ENCODE data around the gene PARM1.

The PARM1 gene

DNA sequence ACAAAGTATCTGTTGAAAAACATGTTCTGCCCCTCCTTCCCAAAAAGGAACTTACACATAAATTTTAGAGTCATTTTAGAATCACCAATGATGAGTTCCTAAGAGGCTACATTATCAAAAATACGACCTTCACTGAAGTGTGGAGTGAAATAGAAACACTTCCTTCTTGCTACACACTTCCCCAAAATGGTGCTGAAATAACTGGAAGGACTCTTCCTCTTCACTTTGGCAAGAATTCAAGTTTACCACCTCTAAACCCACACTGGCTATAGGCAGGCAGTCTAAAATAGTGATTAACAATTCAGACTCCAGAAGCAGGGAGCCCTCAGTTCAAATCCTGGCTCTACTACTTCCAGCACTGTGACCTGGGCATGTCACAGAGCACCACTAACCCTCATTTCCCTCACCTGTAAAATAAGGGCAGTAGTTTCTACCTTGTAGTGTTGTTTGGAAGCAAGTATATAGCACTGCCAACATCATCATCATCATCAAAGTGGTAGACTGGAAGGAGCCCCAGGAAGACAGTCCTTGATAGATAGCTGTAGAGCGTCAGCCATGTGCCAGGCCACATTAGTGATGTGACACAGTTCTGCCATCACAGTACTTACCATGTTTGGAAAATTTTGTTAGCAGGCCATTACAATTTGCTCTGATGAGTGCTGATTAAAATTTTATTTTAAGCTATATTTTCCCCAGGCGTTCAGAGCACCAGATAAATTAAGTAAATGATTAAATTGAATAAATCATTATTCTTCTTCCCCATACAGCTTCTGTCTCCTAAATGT is 103.3 kb downstream of the PARM1 start:
- DNase-seq: no peak

DNA sequence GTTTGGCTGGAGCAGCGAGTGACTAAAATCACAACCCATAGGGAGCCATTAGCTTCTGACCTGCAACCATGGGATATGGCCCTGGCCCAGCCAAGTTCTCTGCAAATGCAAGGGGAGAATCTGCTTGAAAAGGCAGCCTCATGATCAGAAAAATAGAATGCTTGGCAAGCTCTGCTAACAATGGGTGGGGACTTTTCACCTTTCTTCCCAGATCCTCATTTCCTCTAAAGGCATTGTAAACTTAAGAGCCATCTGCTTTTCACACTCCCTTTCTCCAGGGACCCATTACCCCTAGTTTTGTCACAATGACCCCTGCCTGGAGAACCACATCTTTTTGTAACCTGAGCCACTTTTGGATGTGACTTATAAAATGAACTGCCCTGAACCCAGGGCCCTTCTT is 104.3 kb downstream of the PARM1 start:
- DNase-seq: no peak

DNA sequence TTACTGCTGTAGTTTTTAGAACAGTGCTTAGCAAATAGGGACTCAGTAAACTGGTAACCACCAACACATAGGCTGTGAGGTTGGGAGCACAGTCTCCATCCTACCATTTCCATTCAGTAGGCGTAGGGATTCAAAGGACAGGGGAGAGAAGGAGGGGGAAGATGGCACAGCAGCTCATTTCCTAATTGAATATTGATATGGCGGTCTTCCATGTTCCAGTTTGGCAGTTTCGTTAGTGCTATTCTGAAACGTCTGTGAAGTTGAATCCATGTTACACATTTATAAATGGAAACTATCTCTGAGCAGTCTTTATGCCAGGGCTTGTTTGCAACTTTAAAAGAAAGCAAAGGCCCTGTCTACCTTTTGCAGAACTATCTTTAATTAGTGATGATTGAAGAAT is 105.5 kb downstream of the PARM1 start:
- no peak for DNase-seq

DNA sequence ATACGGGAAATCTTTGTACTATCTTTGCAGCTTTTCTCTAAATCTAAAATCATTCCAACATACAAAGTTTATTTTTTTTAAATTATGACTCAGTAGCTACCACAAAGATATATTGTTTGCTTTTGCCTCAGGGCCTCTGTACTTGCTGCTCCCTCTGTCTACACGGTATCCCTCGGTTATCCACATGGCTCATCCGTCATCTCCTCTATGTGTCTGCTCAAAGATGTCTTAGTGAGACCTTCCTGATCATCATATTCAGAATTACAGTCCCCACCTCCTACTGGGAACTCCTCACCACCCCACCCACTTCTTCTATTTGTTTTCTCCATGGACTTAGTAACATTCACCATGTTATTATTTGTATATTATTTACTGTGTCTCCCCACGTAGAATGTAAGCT is 107.8 kb downstream of the PARM1 start:
- no peak for DNase-seq

DNA sequence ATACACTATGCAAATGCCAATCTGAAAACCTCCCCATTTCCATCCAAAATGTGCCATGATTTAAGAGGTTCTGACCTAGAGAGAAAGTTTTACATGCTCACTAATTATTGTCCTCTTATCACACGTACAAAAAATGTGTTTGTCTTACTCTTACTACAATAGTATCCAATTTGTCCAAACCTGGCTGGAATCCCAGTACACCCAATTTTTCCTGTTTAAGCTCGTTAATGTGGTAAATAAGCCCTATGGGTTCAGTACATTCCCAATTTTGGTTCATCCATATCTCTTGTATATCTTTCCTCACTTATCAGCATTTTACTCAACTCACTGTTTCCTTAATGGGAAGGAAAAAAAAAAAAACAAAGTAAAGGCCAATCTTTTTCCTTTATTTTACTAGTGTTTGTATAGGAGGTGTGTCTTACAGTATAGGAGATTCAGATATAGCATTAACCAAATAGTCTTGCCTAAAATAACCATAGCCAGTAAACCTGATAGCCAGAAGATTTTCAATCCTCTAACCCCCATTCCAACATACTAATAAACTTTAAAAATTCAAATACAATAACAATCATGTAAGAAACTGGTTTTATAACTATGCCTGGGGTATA is 109.8 kb downstream of the PARM1 start:
- no peak for DNase-seq

DNA sequence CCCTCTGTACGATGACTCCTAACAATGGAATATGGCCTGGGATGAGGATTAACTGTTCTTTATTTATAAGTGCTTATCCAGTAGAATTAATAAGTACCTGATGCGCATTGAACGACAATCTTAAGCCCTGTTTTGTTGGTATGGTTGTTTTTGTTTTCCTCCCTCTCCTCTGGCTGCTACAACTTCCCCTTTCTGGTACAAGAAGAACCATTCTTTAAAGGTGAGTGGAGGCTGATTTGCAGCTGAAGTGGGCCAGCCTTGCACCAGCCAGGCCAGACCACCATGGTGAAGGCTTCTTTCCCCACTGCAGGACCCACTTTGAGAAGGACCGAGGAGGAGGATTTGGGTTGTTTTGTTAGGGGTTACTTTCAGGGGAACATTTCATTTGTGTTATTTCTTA is 113.3 kb downstream of the PARM1 start:
- no peak for DNase-seq

DNA sequence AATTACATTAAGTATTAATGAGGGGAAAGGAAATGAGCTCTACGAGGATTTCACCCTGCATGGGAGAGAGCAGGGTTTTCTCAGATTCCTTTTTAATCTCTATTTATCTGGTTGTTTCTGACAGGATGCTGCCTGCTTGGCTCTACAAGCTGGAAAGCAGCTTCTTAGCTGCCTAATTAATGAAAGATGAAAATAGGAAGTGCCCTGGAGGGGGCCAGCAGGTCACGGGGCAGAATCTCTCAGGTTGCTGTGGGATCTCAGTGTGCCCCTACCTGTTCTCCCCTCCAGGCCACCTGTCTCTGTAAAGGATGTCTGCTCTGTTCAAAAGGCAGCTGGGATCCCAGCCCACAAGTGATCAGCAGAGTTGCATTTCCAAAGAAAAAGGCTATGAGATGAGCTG is 113.7 kb downstream of the PARM1 start:
- no peak for DNase-seq

DNA sequence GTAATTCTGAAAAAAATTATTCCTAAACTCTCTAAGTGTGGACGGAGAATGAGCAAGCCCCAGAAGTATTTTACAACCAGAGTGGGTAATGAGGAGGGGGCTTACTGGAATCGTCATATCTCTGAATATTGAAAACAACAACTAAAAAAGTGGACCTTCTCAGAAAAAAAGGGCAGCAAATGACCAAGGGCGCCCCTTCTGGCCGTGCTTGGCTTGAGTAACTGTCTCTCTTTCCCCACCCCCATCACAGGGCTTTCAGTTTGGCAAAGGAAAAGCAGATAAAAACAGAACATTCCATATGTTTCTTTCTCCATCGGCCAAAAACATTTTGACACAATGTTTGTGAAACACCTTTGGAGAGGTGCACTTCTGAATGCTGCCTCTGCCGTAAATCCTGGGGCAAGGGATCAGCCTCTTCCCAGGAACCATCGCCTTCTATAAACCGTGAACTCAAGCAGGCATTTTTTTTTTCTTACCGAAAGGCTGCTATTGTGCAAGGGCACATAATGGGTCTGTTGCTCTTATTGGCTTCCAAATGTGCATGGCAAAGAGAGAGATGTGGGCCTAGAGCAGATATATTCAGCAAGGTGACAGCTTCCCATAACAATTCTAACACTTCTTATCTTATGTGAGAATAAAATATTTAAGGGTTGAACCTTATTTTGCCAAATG is 115.4 kb downstream of the PARM1 start:
- no peak for DNase-seq

DNA sequence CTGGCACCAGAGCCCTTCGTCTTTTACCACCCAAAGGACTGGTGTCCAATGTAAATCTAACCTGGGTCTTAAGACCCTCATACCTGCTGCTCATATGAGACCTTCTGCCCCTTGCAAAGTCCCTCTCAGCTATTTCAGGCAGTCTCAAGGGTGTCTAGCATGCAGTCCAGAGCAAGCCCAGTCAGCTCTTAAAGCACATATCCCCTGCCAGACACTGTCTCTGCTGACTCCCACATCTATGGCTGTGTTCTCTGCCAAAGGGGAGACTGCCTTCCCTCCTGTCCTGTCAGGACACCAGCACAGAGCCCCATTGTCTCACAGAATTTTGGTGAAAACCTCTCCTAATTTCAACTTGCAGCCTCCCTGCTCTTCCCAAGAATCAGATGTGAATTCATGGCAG is 118.5 kb downstream of the PARM1 start:
- no peak for DNase-seq

DNA sequence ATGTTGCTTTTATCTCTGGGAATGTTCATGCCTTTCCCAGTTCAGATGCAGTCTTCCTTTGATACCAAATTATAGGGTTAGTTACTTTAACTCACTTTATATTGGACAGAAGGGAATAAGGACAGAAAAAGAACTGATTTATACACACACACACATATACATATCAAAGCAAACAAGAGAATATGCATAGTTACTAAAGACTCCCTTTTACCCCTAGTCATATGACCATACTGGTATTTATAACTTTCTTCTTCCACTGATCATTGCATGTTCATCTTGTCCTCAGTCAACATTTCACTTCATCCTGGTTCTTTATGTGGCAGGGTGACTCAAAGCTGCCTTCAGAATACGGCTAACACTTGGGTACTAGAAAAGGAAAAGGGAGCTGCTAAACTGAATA is 120.4 kb downstream of the PARM1 start:
- DNase-seq: no peak

DNA sequence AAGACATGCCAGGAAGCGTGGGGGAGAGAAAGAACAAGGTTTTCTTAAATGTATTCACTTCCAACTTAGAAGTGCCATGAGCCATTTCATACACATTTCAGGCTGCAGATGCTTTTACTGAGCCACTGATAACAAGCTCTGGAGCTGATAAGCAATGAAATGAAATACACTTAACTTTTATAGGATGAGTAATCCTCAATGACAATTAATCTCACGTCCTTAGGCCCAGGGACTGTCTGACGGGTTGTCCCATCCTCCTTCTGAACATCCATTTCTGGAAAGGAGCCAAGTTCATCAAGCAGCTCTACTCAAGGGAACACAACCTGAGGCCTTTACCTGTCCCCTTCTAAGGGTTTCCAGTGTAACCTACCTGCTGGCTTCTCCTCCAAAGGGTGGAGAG is 121.2 kb downstream of the PARM1 start:
- no peak for DNase-seq

DNA sequence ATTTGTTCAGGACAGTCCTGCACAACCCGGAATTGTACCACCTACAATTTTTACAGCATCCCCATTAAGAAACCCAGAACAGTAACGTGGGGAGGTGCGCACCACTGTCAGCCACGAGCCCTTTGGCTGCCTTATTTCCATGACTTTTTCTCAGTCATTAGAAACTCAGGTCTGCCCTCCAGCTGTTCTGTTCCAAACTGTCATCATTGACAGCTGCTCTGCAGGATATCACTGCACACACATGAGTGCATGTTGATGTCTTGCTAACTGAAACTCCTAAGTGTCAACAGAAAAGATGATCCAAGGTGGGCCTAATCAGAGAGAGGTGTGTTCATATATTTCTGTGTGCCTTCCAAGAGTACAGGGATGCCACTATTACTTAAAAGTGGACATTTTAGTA is 123.4 kb downstream of the PARM1 start:
- DNase-seq: no peak

DNA sequence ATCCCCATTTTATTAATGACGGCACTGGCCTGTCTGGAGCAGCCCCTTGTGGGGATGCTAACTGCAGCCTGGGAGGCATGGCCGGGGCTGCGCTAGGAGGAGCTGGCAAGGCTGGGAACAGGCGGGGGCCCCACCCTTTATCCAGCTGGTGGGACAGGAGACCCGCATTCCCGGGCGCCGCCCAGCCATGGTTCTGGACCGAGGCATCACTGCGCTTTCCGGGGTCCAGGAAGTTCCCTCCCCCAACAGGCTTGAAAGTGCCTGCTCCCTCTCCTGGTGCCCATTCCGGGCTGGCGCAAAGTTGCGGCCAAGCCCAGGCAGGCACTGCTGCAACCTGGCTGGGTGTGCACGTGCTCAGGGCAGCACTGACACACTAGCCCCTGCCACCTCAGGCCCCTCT is 124.5 kb downstream of the PARM1 start:
- no peak for DNase-seq

DNA sequence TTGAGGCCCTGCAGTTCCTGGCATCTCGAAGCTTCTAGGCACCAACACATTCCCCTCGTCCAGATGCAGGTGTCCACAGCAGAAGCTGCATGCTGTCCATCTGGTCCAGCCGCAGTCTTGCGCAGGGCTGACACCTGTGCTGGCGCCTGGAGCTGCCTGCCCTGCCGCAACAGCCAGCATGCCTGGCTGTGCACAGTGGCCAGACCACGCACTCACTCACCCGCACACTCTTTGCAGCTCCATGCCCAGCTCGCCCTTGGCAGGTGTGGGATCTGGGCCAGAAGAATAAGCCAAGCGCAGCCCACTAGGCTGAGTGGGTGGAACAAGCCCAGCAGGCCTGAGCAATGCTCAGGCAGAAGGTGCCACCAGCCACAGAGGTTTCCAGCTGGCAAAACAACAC is 125.6 kb downstream of the PARM1 start:
- DNase-seq: no peak

DNA sequence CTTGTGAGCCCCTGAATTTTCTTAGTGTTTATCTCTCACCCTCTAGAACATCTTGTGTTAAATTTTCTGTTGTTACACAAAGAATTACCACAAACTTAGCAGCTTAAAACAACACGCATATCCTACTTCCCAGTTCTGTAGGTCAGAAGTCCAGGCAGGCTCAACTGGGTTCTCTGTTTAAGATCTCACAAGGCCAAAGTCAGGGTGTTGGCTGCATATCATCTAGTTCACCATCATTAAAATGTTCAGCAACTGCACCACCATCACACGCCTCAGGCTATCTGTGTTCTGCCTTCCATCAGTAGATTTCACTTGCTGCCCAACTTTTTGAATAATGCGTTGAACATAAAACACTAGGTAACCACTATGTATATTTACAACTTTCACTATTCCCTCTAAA is 130.5 kb downstream of the PARM1 start:
- no peak for DNase-seq

DNA sequence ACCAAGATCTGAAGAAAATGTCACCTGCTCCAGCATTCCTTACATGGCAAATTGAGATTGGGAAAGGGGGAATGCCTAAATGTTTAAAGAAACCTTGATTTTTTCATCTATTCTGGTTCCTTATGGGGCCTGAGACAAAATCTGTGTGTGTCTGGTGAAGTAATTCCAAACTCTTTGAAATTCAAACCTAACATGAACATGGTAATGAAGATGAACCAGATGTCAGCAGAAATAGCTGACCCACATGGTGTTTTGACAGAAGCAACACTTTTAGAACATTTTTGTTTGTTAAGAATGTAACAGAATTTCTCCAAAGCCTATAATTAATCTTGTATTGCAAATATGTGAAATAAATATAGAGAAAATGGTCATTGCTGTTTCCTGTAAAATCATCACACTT is 133.0 kb downstream of the PARM1 start:
- no peak for DNase-seq

DNA sequence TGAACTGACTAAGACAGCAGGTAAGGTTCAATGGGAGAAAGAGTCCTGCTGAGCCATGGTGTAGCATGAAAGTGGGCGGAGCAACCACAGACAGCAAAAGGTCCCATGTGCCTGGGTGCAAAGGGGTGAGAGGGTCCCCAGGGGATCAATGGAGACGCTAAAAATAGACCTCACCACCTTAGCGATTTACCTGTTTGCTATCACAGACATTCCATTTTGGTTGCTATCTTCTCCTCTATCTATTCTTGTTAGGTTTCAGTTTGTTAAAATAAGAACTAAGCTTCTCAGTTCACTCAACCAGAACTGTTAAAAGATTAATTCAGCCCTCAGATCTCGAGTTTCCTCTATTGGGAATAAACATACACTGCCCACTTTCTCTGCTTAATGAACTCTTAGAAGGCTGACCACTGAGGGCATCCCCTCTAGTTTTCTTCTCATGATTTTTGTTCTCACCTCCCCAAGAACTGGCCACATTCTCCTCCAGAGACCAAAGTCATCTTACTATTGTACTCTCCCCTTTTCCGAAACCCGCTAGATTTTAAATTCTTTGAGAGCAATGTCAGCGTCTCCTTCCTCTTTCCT is 136.7 kb downstream of the PARM1 start:
- DNase-seq: no peak

DNA sequence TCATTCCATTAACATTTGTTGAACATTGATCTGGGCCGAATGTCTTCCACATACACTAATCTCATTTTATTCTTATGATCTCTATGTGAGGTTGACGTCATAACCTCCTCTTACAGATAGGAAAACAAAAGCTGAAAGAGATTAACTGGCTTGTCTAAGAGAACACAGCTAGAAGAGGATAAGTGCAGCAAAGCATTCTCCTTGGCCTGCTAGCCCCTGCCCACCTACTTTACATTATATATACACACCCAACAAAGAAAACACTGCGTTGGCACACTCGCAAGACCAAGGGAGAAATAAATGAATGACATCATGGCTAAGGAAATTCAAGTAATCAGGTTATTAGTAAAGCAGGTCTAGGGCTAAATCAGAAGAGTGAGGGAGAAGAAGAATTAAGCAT is 138.4 kb downstream of the PARM1 start:
- DNase-seq: no peak

DNA sequence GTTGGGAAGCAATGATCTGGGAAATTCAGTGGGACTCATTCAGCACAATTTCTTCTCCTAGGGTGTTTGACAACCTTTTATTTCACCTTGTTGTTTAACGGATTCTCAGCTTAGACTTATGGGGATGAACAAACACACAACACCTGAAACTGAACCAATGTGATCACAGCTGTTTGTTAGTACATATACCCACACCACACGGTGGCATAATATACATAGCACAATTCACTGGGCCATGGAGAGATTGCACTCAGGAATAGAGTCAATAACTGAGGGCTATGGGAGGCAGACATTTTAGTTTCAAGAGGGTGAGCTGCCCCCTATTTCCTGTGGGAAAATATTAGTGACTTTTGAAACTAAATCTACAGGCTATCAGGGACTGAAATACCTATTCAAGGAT is 148.0 kb downstream of the PARM1 start:
- no peak for DNase-seq

DNA sequence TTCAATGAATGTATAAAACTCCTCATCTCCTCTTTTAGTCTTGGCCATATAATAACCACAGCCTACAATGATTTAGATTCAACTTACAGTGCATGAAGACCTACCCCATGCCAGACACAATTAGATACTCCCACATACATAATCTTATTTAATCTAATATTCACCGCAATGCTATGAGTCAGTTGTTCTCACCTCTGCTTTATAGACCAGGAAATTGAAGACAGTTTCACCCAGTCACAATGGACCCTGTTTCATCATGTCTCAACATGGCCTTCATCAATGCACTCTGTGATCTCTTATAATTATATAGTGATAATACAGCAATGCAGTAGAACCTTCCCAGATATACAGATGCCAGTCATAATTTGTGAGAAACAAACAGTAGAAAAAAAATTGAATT is 148.6 kb downstream of the PARM1 start:
- no peak for DNase-seq

DNA sequence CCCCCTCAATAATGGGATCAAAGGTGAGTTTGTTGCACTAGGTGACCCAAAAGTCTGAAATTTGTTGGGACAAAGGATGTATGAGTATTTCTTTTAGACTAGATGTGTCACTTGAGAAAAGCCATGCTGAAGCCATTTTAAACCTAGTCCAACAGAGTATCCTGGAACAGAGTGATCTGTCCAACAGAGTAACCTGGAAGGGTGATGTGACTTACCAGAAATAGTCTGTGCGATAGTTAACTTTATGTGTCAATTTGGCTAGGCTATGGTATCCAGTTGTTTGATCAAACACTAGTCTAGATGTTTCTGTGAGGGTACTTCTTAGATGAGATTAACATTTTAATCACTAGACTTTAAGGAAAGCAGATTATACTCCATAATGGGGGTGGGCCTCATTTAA is 154.5 kb downstream of the PARM1 start:
- DNase-seq: no peak

DNA sequence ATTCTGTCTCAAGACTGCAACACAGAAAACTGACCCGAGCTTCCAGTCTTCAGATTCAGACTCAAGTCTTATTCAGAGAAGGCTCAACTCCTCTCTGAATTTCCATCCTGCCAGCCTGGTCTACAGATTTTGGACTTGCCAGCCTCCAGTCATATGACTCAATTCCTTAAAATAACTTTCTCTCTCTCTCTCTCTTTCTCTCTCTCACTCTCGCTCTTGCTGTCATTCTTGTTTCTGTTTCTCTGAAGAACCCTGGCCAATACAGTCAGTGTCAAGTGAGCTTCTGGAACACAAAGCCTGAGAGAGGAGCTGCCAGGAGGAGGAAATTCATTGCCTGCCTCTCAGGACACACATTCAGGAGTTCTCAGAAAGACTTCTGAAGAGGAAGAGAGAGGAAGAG is 154.9 kb downstream of the PARM1 start:
- no peak for DNase-seq

DNA sequence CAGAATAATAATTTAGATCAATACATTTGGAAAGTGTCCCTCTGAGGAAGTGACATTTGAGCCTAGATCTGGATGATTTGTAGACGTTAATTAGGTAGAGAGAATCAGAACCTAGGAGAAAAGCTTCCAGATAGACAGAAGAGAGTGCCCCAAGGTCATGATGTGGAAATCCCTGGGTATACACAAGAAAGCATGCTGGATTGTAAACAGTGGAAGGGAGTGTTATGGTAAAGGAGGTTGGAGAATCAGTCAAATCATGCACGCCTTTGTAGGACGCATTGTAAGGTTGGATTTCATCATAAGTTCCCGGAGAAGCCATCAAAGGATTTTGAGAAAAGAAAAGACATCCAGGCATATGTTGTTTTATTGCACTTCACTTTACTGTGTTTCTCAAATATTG is 156.3 kb downstream of the PARM1 start:
- DNase-seq: no peak

DNA sequence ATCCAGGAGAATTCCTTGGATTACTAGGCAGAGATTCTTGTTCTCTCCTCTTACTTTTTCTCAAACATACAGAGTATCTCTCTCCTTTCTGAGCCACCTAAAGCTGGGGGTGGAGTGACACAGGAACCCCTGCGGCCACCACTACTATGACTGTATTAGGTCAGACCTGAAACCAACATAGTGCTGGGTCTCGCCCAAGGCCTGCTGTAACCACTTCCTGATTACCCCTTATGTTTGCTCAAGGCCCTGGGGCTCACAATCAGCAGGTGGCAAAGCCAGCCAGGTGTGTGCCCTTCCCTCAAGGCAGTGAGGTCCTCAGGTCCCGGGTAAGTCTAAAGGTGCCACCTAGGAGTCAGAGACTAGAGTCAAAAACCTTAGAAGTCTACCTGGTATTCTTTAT is 166.4 kb downstream of the PARM1 start:
- no peak for DNase-seq

Measured in activated effector memory CD4-positive, alpha-beta T cell treated with Interleukin-2 at 50 U/mL for 16 hours (primary cell).